GM23248 (cell line): ENCODE data around the gene IL6R.

Source experiments
- EZH2 ChIP-seq: fragments of 200-600 bp; sonication (generic); IDR thresholded peaks from 2 replicates; pipeline ENCODE4 v1.6.1; 2018; ENCODE audit warnings: antibody characterized with exemption, mild to moderate bottlenecking; ENCODE audit not compliant: insufficient read depth, poor library complexity, severe bottlenecking
- EZH2phosphoT487 ChIP-seq: fragments of 200-600 bp; sonication (generic); IDR thresholded peaks from 2 replicates; pipeline ENCODE4 v1.6.1; 2018; ENCODE audit warnings: antibody characterized with exemption, moderate library complexity, mild to moderate bottlenecking, low read depth; ENCODE audit not compliant: insufficient read depth

DNA sequence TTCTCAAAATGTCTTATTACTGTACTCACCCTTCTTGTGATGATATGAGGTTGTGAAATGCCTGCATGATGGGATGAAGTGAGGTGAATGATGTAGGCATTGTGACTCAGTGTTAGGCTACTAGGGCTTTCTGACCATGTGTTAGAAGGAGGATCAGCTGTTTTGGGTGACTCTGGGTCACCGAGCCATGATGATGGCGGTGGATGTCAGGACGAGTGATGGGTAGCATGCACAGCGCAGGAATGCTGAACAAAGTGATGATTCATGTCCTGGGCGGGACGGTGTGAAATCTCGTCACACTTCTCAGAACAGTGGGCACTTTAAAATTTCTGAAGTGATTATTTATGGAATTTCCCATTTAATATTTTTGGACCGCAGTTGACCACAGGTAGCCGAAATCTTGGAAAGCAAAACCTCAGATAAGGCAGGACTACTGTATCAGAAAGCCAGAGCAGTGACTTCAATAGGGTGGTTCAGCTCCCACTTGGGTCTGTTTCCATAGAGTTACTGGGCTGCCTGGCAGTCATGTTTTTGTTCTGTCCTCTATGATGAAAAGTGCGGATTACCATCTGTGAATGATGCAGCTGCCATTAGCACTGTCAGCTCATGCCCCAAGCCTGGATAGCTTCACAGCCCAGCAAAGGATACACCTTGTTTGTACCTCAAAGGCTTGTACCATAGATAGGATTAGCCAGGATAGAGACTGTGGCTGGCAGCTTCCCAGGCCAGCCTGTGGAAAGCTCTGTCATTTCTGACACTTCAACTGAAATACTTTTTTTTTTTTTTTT lies 26.6 kb downstream of the IL6R start:
- TF ChIP-seq EZH2 (no peak), EZH2phosphoT487 (peak; percentile 86; the same call in 1 of the 2 replicates)
